Measurements from ENCODE around the gene LGALSL. TPM values are rescaled to one million over a fixed set of nuclear protein-coding genes. Genes with fewer than 3 reads are reported as not detected.
A peak's percentile ranks its signal among the peaks of the same experiment; 100 is the strongest.

Gene LGALSL
- total and polyA plus RNA-seq, 5 donors: 8.1 to 19.1 (median 13.2) TPM

- H3K4me1 ChIP-seq (ENCODE audit: control insufficient read depth, insufficient read depth, low read length): no peaks in the 10 kb centered on the region
- H3K4me3 ChIP-seq (ENCODE audit: low read length): no peak overlapping the region
- no peak overlapping the region for H3K27ac ChIP-seq (ENCODE audit: low read length)
- WGBS: 89% methylated on average over 2 of the region's 2 CpGs
- H3K27me3 ChIP-seq (ENCODE audit: control insufficient read depth, insufficient read depth): no peaks in the 10 kb centered on the region
- H3K9me3 ChIP-seq (ENCODE audit: control insufficient read depth, low read length): no peaks in the 10 kb centered on the region
- ATAC-seq (no peak), DNase-seq (no peak)
- intact Hi-C loops (cut with DNase I): no loop called here
These were observed 34.3 kb upstream of the LGALSL start for GRCh38 chr2:64419596-64420165.

- Histone ChIP-seq H3K27me3 (ENCODE audit: control insufficient read depth, insufficient read depth) (no peaks in the 10 kb centered on the region), H3K4me3 (ENCODE audit: low read length) (no peak overlapping the region), H3K9me3 (ENCODE audit: control insufficient read depth, low read length) (no peaks in the 10 kb centered on the region), H3K27ac (ENCODE audit: low read length) (no peak overlapping the region), H3K4me1 (ENCODE audit: control insufficient read depth, insufficient read depth, low read length) (no peaks in the 10 kb centered on the region)
- ATAC-seq (no peak), DNase-seq (no peak)
- intact Hi-C loops (cut with DNase I): no loop called here
These were observed 33.3 kb upstream of the LGALSL start for GRCh38 chr2:64420677-64421076.

DNA sequence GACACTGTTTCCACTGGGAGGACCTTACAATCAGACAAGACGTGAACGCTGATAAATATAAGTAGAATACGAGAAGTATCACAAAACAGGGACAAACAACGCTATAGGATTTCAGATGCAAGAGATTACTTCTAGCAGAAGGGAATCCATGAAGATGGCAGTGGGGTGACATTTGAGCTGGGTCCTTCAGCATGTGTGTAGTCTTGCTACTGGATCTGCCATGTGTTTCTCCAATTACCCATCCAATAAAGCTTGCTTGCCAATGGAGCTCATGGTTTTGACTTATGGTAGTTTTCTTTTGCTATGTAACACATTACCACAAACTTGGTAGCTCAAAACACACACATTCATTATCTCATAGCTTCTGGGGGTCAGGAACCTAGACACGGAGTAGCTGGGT lies 32.8 kb upstream of the LGALSL start:
- no peak for DNase-seq
- 96% methylated on average over 5 of the region's 5 CpGs for WGBS
- intact Hi-C loops (cut with DNase I): no loop called here
- Histone ChIP-seq H3K4me1 (ENCODE audit: control insufficient read depth, insufficient read depth, low read length) (no peaks in the 10 kb centered on the region), H3K27me3 (ENCODE audit: control insufficient read depth, insufficient read depth) (no peaks in the 10 kb centered on the region), H3K9me3 (ENCODE audit: control insufficient read depth, low read length) (no peaks in the 10 kb centered on the region), H3K4me3 (ENCODE audit: low read length) (no peak overlapping the region), H3K27ac (ENCODE audit: low read length) (no peak overlapping the region)
- no peak for ATAC-seq

GRCh38 chr2:64422466-64422865 lies 31.5 kb upstream of the LGALSL start:
- DNase-seq: no peak
- WGBS: 77% methylated on average over 1 of the region's 1 CpG
- no peak for ATAC-seq
- Histone ChIP-seq H3K9me3 (ENCODE audit: control insufficient read depth, low read length) (no peaks in the 10 kb centered on the region), H3K27ac (ENCODE audit: low read length) (no peak overlapping the region), H3K4me1 (ENCODE audit: control insufficient read depth, insufficient read depth, low read length) (no peaks in the 10 kb centered on the region), H3K27me3 (ENCODE audit: control insufficient read depth, insufficient read depth) (no peaks in the 10 kb centered on the region), H3K4me3 (ENCODE audit: low read length) (no peak overlapping the region)
- intact Hi-C loops (cut with DNase I): no loop called here

- Histone ChIP-seq H3K27me3 (ENCODE audit: control insufficient read depth, insufficient read depth) (no peaks in the 10 kb centered on the region), H3K27ac (ENCODE audit: low read length) (no peak overlapping the region), H3K9me3 (ENCODE audit: control insufficient read depth, low read length) (no peaks in the 10 kb centered on the region), H3K4me3 (ENCODE audit: low read length) (no peak overlapping the region), H3K4me1 (ENCODE audit: control insufficient read depth, insufficient read depth, low read length) (no peaks in the 10 kb centered on the region)
- ATAC-seq (no peak), DNase-seq (no peak)
- intact Hi-C loops (cut with DNase I): no loop called here
These were observed 30.7 kb upstream of the LGALSL start for GRCh38 chr2:64423303-64423702.

GRCh38 chr2:64424416-64424987 lies 29.5 kb upstream of the LGALSL start:
- Histone ChIP-seq H3K27me3 (ENCODE audit: control insufficient read depth, insufficient read depth) (no peaks in the 10 kb centered on the region), H3K27ac (ENCODE audit: low read length) (no peak overlapping the region), H3K4me1 (ENCODE audit: control insufficient read depth, insufficient read depth, low read length) (no peaks in the 10 kb centered on the region), H3K4me3 (ENCODE audit: low read length) (no peak overlapping the region), H3K9me3 (ENCODE audit: control insufficient read depth, low read length) (no peaks in the 10 kb centered on the region)
- intact Hi-C loops (cut with DNase I): no loop called here
- ATAC-seq (peak in 1 of 2 donors; percentile 29), DNase-seq (peak in 1 of 3 donors; percentile 37)
- 85% methylated on average over 3 of the region's 3 CpGs for WGBS

- Histone ChIP-seq H3K4me1 (ENCODE audit: control insufficient read depth, insufficient read depth, low read length) (no peaks in the 10 kb centered on the region), H3K27me3 (ENCODE audit: control insufficient read depth, insufficient read depth) (no peaks in the 10 kb centered on the region), H3K9me3 (ENCODE audit: control insufficient read depth, low read length) (no peaks in the 10 kb centered on the region), H3K27ac (ENCODE audit: low read length) (no peak overlapping the region), H3K4me3 (ENCODE audit: low read length) (no peak overlapping the region)
- no peak for ATAC-seq
- intact Hi-C loops (cut with DNase I): no loop called here
- WGBS: 59% methylated on average over 5 of the region's 5 CpGs
- no peak for DNase-seq
These were observed 27.6 kb upstream of the LGALSL start for GRCh38 chr2:64426183-64426952.

DNA sequence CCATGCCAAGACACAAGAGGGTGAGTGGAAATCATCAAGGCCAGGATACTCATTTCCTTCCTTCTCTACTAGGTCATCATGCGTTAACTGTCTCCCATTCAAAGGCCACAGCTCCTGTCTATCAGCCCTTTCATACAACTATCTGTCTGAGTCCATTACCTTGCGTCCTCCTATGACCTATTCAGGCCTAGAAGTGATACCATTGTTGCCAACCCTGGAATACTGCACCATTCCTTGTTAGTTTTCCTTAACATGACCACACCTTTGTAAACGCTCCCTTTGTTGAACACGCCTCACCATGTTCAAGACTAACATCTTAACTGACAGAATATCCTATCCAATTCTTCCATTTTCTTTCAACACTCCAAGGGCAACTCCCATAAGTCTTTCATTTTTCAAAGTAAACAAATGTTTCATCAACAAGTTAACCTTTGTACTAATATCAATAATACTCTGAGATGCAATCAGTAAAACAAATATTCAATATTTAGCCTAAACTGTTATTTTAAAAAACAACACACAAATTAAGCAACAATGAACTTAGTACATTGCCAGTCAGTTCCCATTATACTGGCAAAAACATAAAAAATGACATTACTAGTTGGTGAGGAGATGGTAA lies 19.8 kb upstream of the LGALSL start:
- no peak overlapping the region for H3K27ac ChIP-seq (ENCODE audit: low read length)
- no peak overlapping the region for H3K4me3 ChIP-seq (ENCODE audit: low read length)
- H3K4me1 ChIP-seq (ENCODE audit: control insufficient read depth, insufficient read depth, low read length): no peaks in the 10 kb centered on the region
- DNase-seq (no peak), ATAC-seq (no peak)
- 94% methylated on average over 4 of the region's 4 CpGs for WGBS
- H3K9me3 ChIP-seq (ENCODE audit: control insufficient read depth, low read length): no peaks in the 10 kb centered on the region
- no peaks in the 10 kb centered on the region for H3K27me3 ChIP-seq (ENCODE audit: control insufficient read depth, insufficient read depth)
- intact Hi-C loops (cut with DNase I): no loop called here

DNA sequence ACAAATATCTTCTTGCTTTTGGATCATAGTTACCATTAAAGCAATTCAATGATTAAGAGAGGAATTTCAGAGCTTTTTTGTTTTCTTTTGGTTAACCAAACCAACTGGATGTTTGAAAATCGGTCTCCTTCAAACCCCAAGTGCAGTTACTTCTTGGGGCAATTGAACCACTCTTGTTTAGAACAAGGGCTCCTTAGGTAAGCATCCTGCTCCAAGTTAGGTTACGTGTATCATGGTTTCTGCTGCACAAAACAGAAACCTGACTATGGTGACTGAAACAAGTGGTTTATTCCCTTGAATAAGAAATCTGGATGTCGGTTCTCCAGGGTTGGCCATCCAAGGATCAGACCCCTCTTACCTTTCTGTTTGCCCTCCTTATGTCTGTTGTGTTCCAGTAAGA lies 16.1 kb upstream of the LGALSL start:
- no peak for ATAC-seq
- intact Hi-C loops (cut with DNase I): no loop called here
- WGBS: 95% methylated on average over 3 of the region's 3 CpGs

GRCh38 chr2:64439194-64439593 lies 14.8 kb upstream of the LGALSL start:
- no peak overlapping the region for H3K4me3 ChIP-seq (ENCODE audit: low read length)
- intact Hi-C loops (cut with DNase I): no loop called here
- no peak overlapping the region for H3K27ac ChIP-seq (ENCODE audit: low read length)
- no peaks in the 10 kb centered on the region for H3K27me3 ChIP-seq (ENCODE audit: control insufficient read depth, insufficient read depth)
- no peaks in the 10 kb centered on the region for H3K4me1 ChIP-seq (ENCODE audit: control insufficient read depth, insufficient read depth, low read length)
- H3K9me3 ChIP-seq (ENCODE audit: control insufficient read depth, low read length): no peaks in the 10 kb centered on the region
- no peak for ATAC-seq
- DNase-seq: no peak

More for the DNA sequence above, 16.1 kb upstream of the LGALSL start:
- no peak overlapping the region for H3K27ac ChIP-seq (ENCODE audit: low read length)
- H3K4me3 ChIP-seq (ENCODE audit: low read length): no peak overlapping the region
- H3K9me3 ChIP-seq (ENCODE audit: control insufficient read depth, low read length): no peaks in the 10 kb centered on the region
- no peak for DNase-seq
- H3K27me3 ChIP-seq (ENCODE audit: control insufficient read depth, insufficient read depth): no peaks in the 10 kb centered on the region
- no peaks in the 10 kb centered on the region for H3K4me1 ChIP-seq (ENCODE audit: control insufficient read depth, insufficient read depth, low read length)

- no peaks in the 10 kb centered on the region for H3K9me3 ChIP-seq (ENCODE audit: control insufficient read depth, low read length)
- intact Hi-C loops (cut with DNase I): no loop called here
- no peak for DNase-seq
- H3K4me3 ChIP-seq (ENCODE audit: low read length): no peak overlapping the region
- H3K4me1 ChIP-seq (ENCODE audit: control insufficient read depth, insufficient read depth, low read length): no peaks in the 10 kb centered on the region
- H3K27ac ChIP-seq (ENCODE audit: low read length): no peak overlapping the region
- no peak for ATAC-seq
- WGBS: 80% methylated on average over 2 of the region's 2 CpGs
- H3K27me3 ChIP-seq (ENCODE audit: control insufficient read depth, insufficient read depth): no peaks in the 10 kb centered on the region
These were observed 13.1 kb upstream of the LGALSL start for GRCh38 chr2:64440843-64441242.

Data from right cardiac atrium (tissue), 5 donors.